ENCODE measurements around the gene ZCCHC7. TPM values are rescaled to one million over a fixed set of nuclear protein-coding genes. Genes with fewer than 3 reads are reported as not detected.
"Not testable (repeated sequence)": the region's sequence is repeated elsewhere in the genome, so short reads cannot be mapped to it uniquely, and the experiment has no call there.

The ZCCHC7 gene
- total and polyA plus RNA-seq, 5 experiments from 2014 or later, result 27.2 to 56.0 (median 40.2) TPM

DNA sequence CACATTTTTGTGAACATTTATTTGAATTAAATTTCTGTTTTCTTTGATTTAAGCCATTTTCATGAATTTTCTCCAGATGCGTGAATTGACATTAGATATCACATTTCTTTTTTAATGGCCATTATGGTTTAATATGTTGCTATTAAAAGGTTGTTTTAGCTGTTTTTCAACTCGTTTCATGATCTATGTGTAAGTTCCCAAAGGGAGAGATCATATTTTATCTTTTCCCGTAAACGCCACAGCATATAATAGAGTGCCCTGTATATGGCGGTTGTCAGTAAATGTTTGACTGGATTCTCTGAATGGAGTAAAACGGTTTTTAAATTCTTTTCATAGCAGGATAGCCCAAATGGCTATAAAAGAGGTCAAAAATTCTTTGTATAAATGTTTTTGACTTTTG, 35.8 kb downstream of the ZCCHC7 start:
- Mint-ChIP-seq H3K4me3 (no peak overlapping the region), H3K9me3 (no peaks in the 10 kb centered on the region), H3K27me3 (no peaks in the 10 kb centered on the region), H3K27ac (no peak overlapping the region), H3K4me1 (peaks cover 13 to 35% (median 33%) of the 10 kb centered on the region in 4 donors), H3K36me3 (peaks cover 8 to 53% (median 47%) of the 10 kb centered on the region in 3 donors)
- ATAC-seq (no peak), DNase-seq (no peak)
- POLR2A ChIA-PET, result no interaction called here

DNA sequence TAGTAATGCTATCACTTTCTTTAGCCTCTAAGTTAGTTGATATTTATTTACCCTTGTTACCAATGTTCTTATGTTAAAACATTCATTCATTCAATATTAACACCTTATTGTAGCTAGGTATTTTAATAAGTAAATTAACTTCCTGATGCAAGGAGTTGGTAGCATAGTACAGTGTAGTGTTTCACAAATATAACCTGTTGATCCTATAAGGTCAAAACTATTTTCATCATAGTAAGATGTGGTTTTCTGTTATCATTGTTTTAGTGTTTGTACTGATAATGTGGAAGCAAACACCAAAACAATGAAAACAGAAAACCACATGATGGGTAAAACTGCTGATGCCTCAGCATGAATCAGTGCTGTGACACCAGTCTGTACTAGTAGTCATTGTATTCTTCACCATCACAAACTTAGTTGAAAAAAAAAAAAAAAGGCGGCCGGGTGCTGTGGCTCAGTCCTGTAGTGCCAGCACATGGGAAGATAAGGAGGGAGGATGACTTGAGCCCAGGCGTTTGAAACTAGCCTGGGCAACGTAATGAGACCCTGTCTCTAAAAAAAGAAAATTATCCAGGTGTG, 36.5 kb downstream of the ZCCHC7 start:
- H3K27ac Mint-ChIP-seq, result peak overlapping the region in 1 of 10 donors; percentile 37
- no peaks in the 10 kb centered on the region for H3K9me3 Mint-ChIP-seq
- H3K27me3 Mint-ChIP-seq, result no peaks in the 10 kb centered on the region
- no peak overlapping the region for H3K4me3 Mint-ChIP-seq
- H3K4me1 Mint-ChIP-seq, result peaks cover 17 to 32% (median 30%) of the 10 kb centered on the region in 4 donors
- peaks cover 12 to 59% (median 51%) of the 10 kb centered on the region in 3 donors for H3K36me3 Mint-ChIP-seq
- no peak for ATAC-seq
- DNase-seq, result no peak
- POLR2A ChIA-PET, result no interaction called here

GRCh38 chr9:37157726-37158377, 37.5 kb downstream of the ZCCHC7 start:
- peaks cover 14 to 30% (median 24%) of the 10 kb centered on the region in 4 donors for H3K4me1 Mint-ChIP-seq
- DNase-seq (no peak), ATAC-seq (no peak)
- no peaks in the 10 kb centered on the region for H3K27me3 Mint-ChIP-seq
- POLR2A ChIA-PET, result no interaction called here
- no peaks in the 10 kb centered on the region for H3K9me3 Mint-ChIP-seq
- H3K36me3 Mint-ChIP-seq, result peaks cover 12 to 63% (median 51%) of the 10 kb centered on the region in 3 donors
- peak overlapping the region in 2 of 10 donors; percentile 0 to 31 for H3K27ac Mint-ChIP-seq
- H3K4me3 Mint-ChIP-seq, result no peak overlapping the region

- no peaks in the 10 kb centered on the region for H3K27me3 Mint-ChIP-seq
- peak overlapping the region in 1 of 10 donors; percentile 56 for H3K27ac Mint-ChIP-seq
- H3K36me3 Mint-ChIP-seq, result peaks cover 24 to 67% (median 57%) of the 10 kb centered on the region in 3 donors
- POLR2A ChIA-PET, result no interaction called here
- H3K4me3 Mint-ChIP-seq, result no peak overlapping the region
- ATAC-seq, result no peak
- no peak for DNase-seq
- H3K4me1 Mint-ChIP-seq, result peaks cover 11 to 33% (median 25%) of the 10 kb centered on the region in 4 donors
- H3K9me3 Mint-ChIP-seq, result no peaks in the 10 kb centered on the region
These were observed 42.9 kb downstream of the ZCCHC7 start for GRCh38 chr9:37163299-37163698.

DNA sequence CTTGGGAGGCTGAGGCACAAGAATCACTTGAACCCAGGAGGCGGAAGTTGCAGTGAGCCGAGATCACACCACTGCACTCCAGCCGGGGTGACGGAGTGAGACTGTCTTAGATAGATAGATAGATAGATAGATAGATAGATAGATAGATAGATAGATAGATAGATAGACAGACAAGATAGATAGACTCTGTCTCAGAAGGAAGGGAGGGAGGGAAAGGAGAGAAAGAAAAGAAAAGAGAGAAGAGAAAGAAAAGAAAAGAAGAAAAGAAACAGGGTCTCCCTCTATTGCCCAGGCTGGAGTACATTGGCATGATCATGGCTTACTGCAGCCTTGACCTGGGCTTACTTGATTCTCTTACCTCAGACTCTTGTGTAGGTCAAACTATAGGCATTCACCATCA, 44.0 kb downstream of the ZCCHC7 start:
- DNase-seq, H3K4me3 Mint-ChIP-seq, H3K9me3 Mint-ChIP-seq, H3K27me3 Mint-ChIP-seq, ATAC-seq, POLR2A ChIA-PET: not testable (repeated sequence)
- Mint-ChIP-seq H3K36me3 (peaks cover 24 to 74% (median 63%) of the 10 kb centered on the region in 3 donors), H3K27ac (peak overlapping the region in 6 of 10 donors; percentile 8 to 62 (median 54)), H3K4me1 (peaks cover 10 to 33% (median 26%) of the 10 kb centered on the region in 4 donors)

DNA sequence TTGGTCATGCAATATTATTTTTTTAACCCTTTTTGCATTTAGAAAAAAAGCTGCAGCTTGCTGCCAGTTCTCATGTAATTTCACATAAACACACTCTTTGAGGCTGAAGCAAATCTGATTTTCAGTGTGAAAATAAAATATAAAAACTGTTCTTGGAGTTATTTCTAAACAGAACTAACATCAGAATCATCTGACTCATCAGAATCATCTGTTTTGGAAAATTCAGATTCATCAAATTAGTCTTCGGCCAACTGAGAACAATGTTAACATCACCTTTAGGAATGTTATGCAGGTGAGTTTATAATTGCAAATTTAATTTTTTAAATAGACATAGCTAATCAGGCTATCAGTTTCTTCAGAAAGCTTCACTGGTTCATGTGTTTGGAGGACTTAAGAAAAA, 45.3 kb downstream of the ZCCHC7 start:
- Mint-ChIP-seq H3K27ac (no peak overlapping the region), H3K27me3 (no peaks in the 10 kb centered on the region), H3K4me1 (peaks cover 12 to 34% (median 30%) of the 10 kb centered on the region in 4 donors), H3K36me3 (peaks cover 19 to 66% (median 61%) of the 10 kb centered on the region in 3 donors), H3K9me3 (no peaks in the 10 kb centered on the region), H3K4me3 (no peak overlapping the region)
- POLR2A ChIA-PET, result no interaction called here
- ATAC-seq (no peak), DNase-seq (no peak)

DNA sequence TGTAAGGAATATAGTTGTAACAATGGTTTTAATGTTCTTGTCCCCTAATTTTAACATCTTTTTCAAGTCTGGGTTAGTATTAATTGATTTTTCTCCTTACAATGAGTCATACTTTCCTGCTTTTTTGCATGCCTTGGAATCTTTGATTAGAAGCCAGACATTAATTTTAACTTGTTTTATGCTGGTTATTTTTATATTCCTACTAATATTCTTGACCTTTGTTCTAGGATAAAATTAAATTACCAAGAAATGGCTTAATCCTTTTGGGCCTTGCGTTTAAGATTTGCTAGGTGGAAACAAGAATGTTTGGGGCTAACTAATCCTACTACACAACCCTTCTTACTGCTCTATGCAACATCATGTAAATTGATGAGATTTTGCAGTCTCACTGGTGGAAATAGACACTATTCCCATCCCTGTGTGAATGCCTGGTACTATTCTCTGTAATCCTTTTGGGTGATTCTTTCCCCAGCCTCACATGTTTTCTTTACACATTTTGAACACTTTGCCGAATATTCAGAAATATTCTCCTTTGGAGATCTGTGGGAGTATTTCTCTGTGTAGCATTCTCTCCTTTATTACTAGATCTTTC, 47.2 kb downstream of the ZCCHC7 start:
- Mint-ChIP-seq H3K27ac (peak overlapping the region in 1 of 10 donors; percentile 51), H3K36me3 (peaks cover 15 to 65% (median 65%) of the 10 kb centered on the region in 3 donors), H3K27me3 (no peaks in the 10 kb centered on the region), H3K4me1 (peaks cover 15 to 40% (median 37%) of the 10 kb centered on the region in 4 donors), H3K4me3 (no peak overlapping the region), H3K9me3 (no peaks in the 10 kb centered on the region)
- no peak for DNase-seq
- no peak for ATAC-seq
- POLR2A ChIA-PET, result no interaction called here

GRCh38 chr9:37172557-37172956, 52.2 kb downstream of the ZCCHC7 start:
- no peak overlapping the region for H3K4me3 Mint-ChIP-seq
- H3K9me3 Mint-ChIP-seq, result no peaks in the 10 kb centered on the region
- POLR2A ChIA-PET, result no interaction called here
- ATAC-seq, result no peak
- no peaks in the 10 kb centered on the region for H3K27me3 Mint-ChIP-seq
- DNase-seq, result no peak
- peaks cover 3 to 52% (median 35%) of the 10 kb centered on the region in 3 donors for H3K36me3 Mint-ChIP-seq
- H3K4me1 Mint-ChIP-seq, result peaks cover 11 to 27% (median 16%) of the 10 kb centered on the region in 4 donors
- H3K27ac Mint-ChIP-seq, result no peak overlapping the region

- ATAC-seq (no peak), DNase-seq (no peak)
- Mint-ChIP-seq H3K27me3 (no peaks in the 10 kb centered on the region), H3K27ac (no peak overlapping the region), H3K4me3 (no peak overlapping the region), H3K4me1 (peaks cover 12 to 33% (median 27%) of the 10 kb centered on the region in 4 donors), H3K36me3 (peaks cover 0 to 36% (median 23%) of the 10 kb centered on the region in 3 donors), H3K9me3 (no peaks in the 10 kb centered on the region)
- POLR2A ChIA-PET, result no interaction called here
These were observed 53.9 kb downstream of the ZCCHC7 start for GRCh38 chr9:37174247-37174646.

DNA sequence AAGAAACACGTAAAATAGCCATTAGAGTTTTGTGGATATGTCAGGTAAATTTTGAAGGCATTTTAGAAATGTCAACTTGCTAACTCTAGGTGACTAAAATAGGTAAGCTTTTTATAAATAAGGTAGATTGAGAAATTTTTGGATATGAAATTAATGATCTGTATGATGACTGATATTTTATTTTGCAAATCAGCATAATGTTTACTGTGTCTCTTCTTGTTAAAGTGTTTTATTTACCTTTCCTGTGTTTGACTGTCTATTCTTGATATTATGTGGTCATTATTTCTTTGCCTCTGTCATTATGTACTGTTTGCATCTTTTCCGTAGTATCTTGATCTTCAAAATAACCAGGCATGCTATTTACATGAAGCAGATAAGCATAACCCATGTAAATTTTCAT, 58.4 kb downstream of the ZCCHC7 start:
- no peak overlapping the region for H3K4me3 Mint-ChIP-seq
- POLR2A ChIA-PET, result no interaction called here
- H3K36me3 Mint-ChIP-seq, result peaks cover 7 to 20% (median 20%) of the 10 kb centered on the region in 3 donors
- no peak overlapping the region for H3K27ac Mint-ChIP-seq
- H3K27me3 Mint-ChIP-seq, result no peaks in the 10 kb centered on the region
- DNase-seq (no peak), ATAC-seq (no peak)
- H3K4me1 Mint-ChIP-seq, result peaks cover 8 to 32% (median 21%) of the 10 kb centered on the region in 4 donors
- H3K9me3 Mint-ChIP-seq, result peaks cover 0 to 7% (median 0%) of the 10 kb centered on the region in 9 donors

DNA sequence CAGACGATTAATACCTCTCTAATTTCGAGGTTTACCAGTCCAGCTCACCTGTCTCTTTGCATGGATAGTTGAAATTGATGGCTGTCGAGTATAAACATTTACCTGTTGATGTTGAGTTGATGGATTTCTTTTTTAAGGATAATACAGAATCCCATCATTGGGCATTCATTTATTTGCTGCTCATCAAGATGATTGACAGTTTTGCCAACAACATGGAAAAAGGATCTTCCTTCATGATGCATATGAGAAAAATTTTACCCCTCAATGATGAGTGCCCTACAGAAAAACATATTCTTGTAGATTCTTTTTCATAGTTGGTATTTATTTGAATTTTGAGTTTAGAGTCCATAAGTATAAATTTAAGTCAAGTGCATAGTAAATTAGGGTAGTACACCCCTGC, 59.2 kb downstream of the ZCCHC7 start:
- H3K27ac Mint-ChIP-seq, result no peak overlapping the region
- H3K27me3 Mint-ChIP-seq, result no peaks in the 10 kb centered on the region
- POLR2A ChIA-PET, result no interaction called here
- H3K36me3 Mint-ChIP-seq, result peaks cover 9 to 23% (median 20%) of the 10 kb centered on the region in 3 donors
- DNase-seq, result no peak
- H3K9me3 Mint-ChIP-seq, result peaks cover 0 to 7% (median 0%) of the 10 kb centered on the region in 9 donors
- no peak for ATAC-seq
- H3K4me1 Mint-ChIP-seq, result peaks cover 13 to 39% (median 27%) of the 10 kb centered on the region in 4 donors
- H3K4me3 Mint-ChIP-seq, result no peak overlapping the region

DNA sequence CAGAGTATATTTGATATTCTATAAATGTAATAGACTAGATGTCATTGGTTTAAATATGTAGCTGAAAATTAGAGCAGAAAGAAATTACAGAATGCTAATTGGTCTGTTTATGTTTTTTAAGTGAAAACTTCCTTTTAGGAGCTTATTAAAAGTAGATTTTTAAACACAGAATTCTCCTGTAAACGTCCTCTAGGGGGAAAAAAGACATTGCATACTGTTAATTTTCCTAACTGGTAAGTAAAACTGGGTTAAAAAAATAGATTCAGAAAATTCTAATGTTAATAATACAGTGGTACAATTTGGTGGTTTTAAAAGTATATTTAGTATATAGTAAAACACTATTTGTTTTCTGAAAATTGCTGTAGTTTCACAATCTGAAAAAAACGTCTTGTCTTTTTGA, 59.8 kb downstream of the ZCCHC7 start:
- Mint-ChIP-seq H3K27me3 (no peaks in the 10 kb centered on the region), H3K36me3 (peaks cover 11 to 26% (median 24%) of the 10 kb centered on the region in 3 donors), H3K4me1 (peaks cover 13 to 44% (median 32%) of the 10 kb centered on the region in 4 donors)

DNA sequence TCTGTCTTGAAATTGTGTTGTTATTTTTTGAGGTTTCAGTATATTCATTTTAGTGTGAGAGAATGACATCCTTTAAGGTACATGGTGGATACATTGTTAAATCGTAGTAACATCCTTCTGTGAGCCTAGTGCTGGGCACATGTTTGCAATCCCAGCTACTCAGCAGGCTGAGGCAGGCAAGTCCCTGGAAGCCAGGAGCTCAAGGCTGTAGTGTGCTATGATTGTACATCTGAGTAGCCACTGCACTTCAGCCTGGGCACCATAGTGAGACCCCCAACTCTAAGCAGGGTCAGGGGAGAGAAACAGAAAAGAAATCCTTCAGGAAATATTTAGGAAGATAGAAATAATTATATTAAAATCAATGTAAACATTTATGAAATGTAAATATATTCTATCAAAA, 62.3 kb downstream of the ZCCHC7 start:
- DNase-seq (no peak), ATAC-seq (no peak)
- peaks cover 15 to 28% (median 22%) of the 10 kb centered on the region in 3 donors for H3K36me3 Mint-ChIP-seq
- H3K27me3 Mint-ChIP-seq, result no peaks in the 10 kb centered on the region
- peaks cover 0 to 7% (median 0%) of the 10 kb centered on the region in 9 donors for H3K9me3 Mint-ChIP-seq
- H3K27ac Mint-ChIP-seq, result peak overlapping the region in 1 of 10 donors; percentile 57
- H3K4me3 Mint-ChIP-seq, result no peak overlapping the region
- POLR2A ChIA-PET, result no interaction called here
- peaks cover 15 to 57% (median 38%) of the 10 kb centered on the region in 4 donors for H3K4me1 Mint-ChIP-seq

More for the DNA sequence above, 59.8 kb downstream of the ZCCHC7 start:
- no peak overlapping the region for H3K27ac Mint-ChIP-seq
- no peak overlapping the region for H3K4me3 Mint-ChIP-seq
- ATAC-seq, result no peak
- POLR2A ChIA-PET, result interaction anchor here (1.6 kb wide), 1 partner anchor 9 kb away, joined by 3 read pairs; no protein-coding TSS in a partner anchor
- peaks cover 0 to 7% (median 0%) of the 10 kb centered on the region in 9 donors for H3K9me3 Mint-ChIP-seq
- no peak for DNase-seq
